ENCODE data around the gene DESI2. TPM values are rescaled to one million over a fixed set of nuclear protein-coding genes. Genes with fewer than 3 reads are reported as not detected.
"Not testable (repeated sequence)": the region's sequence is repeated elsewhere in the genome, so short reads cannot be mapped to it uniquely, and the experiment has no call there.

DESI2 gene
- polyA plus RNA-seq, 3 donors = 5.3 to 17.5 (median 10.6) TPM

GRCh38 chr1:244680667-244681066 is 27.7 kb downstream of the DESI2 start:
- H3K27ac ChIP-seq (ENCODE audit: low read depth, low read length) = no peak overlapping the region
- WGBS, 3 donors = 81 to 91% (median 88%) methylated on average over 1 of the region's 1 CpG

- WGBS, 3 donors = 91 to 99% (median 97%) methylated on average over 4 of the region's 4 CpGs
- not testable (repeated sequence) for H3K27ac ChIP-seq (ENCODE audit: low read depth, low read length)
Measured at GRCh38 chr1:244682087-244682486, 29.2 kb downstream of the DESI2 start.

- no peak overlapping the region for H3K27ac ChIP-seq (ENCODE audit: low read depth, low read length)
- WGBS, 3 donors = 96 to 97% (median 96%) methylated on average over 2 of the region's 2 CpGs
Measured at GRCh38 chr1:244695937-244696336, 43.0 kb downstream of the DESI2 start.

- WGBS, 3 donors = 91 to 96% (median 96%) methylated on average over 4 of the region's 4 CpGs
- no peak overlapping the region for H3K27ac ChIP-seq (ENCODE audit: low read depth, low read length)
Measured at GRCh38 chr1:244699741-244700140, 46.8 kb downstream of the DESI2 start.

GRCh38 chr1:244700808-244701207 is 47.9 kb downstream of the DESI2 start:
- no peak overlapping the region for H3K27ac ChIP-seq (ENCODE audit: low read depth, low read length)
- WGBS, 3 donors = 84 to 97% (median 93%) methylated on average over 1 of the region's 1 CpG

GRCh38 chr1:244702620-244703019 is 49.7 kb downstream of the DESI2 start:
- H3K27ac ChIP-seq (ENCODE audit: low read depth, low read length) = no peak overlapping the region
- 93 to 99% (median 96%) methylated on average over 3 of the region's 3 CpGs for WGBS, 3 donors

GRCh38 chr1:244704107-244704506 is 51.2 kb downstream of the DESI2 start:
- 65 to 98% (median 82%) methylated on average over 3 of the region's 3 CpGs for WGBS, 3 donors

GRCh38 chr1:244705261-244706234 is 52.6 kb downstream of the DESI2 start:
- H3K27ac ChIP-seq (ENCODE audit: low read depth, low read length) = no peak overlapping the region
- WGBS, 3 donors = 67 to 77% (median 72%) methylated on average over 17 of the region's 17 CpGs

More at GRCh38 chr1:244704107-244704506, 51.2 kb downstream of the DESI2 start:
- H3K27ac ChIP-seq (ENCODE audit: low read depth, low read length) = no peak overlapping the region

GRCh38 chr1:244709076-244709475 is 56.1 kb downstream of the DESI2 start:
- no peak overlapping the region for H3K27ac ChIP-seq (ENCODE audit: low read depth, low read length)
- WGBS, 3 donors = 87 to 91% (median 89%) methylated on average over 8 of the region's 8 CpGs

GRCh38 chr1:244709476-244710368 is 56.8 kb downstream of the DESI2 start:
- 32 to 60% (median 39%) methylated on average over 2 of the region's 2 CpGs for WGBS, 3 donors
- no peak overlapping the region for H3K27ac ChIP-seq (ENCODE audit: low read depth, low read length)

- WGBS, 3 donors = 78 to 89% (median 78%) methylated on average over 2 of the region's 2 CpGs
- H3K27ac ChIP-seq (ENCODE audit: low read depth, low read length) = no peak overlapping the region
Measured at GRCh38 chr1:244710474-244711062, 57.6 kb downstream of the DESI2 start.

- no peak overlapping the region for H3K27ac ChIP-seq (ENCODE audit: low read depth, low read length)
- WGBS, 3 donors = 90 to 97% (median 96%) methylated on average over 7 of the region's 7 CpGs
Measured at GRCh38 chr1:244712669-244713068, 59.7 kb downstream of the DESI2 start.

GRCh38 chr1:244713332-244713731 is 60.4 kb downstream of the DESI2 start:
- 82 to 91% (median 84%) methylated on average over 8 of the region's 8 CpGs for WGBS, 3 donors
- H3K27ac ChIP-seq (ENCODE audit: low read depth, low read length) = no peak overlapping the region

GRCh38 chr1:244727871-244728474 is 75.0 kb downstream of the DESI2 start:
- 83 to 96% (median 84%) methylated on average over 11 of the region's 11 CpGs for WGBS, 3 donors
- no peak overlapping the region for H3K27ac ChIP-seq (ENCODE audit: low read depth, low read length)

- 0 to 1% (median 1%) methylated on average over 65 to 94 of the region's 94 CpGs for WGBS, 3 donors
- H3K27ac ChIP-seq (ENCODE audit: low read depth, low read length) = no peak overlapping the region
Measured at GRCh38 chr1:244730153-244730933, 77.4 kb downstream of the DESI2 start.

GRCh38 chr1:244730934-244731434 is 78.1 kb downstream of the DESI2 start:
- H3K27ac ChIP-seq (ENCODE audit: low read depth, low read length) = no peak overlapping the region
- WGBS, 3 donors = 53 to 55% (median 54%) methylated on average over 27 to 28 of the region's 28 CpGs

GRCh38 chr1:244731651-244732050 is 78.7 kb downstream of the DESI2 start:
- H3K27ac ChIP-seq (ENCODE audit: low read depth, low read length) = no peak overlapping the region
- 94 to 95% (median 94%) methylated on average over 6 of the region's 6 CpGs for WGBS, 3 donors

All from adipose tissue (tissue), 3 donors.